GM10248 (cell line): Measurements from ENCODE around the gene SPAG8.

Source experiments
- CTCF ChIA-PET: fragments of 300-600 bp; sonication (Branson Sonifier 250); formaldehyde crosslinking; extraction: SDS; loops from one replicate; lab custom pipeline; 2021; ENCODE audit warnings: antibody characterized with exemption; lab: Yijun Ruan, JAX
- POLR2A ChIA-PET: fragments of 350-650 bp; sonication (Branson Sonifier 250); formaldehyde crosslinking; extraction: SDS; loops from one replicate; lab custom pipeline; 2020; ENCODE audit warnings: antibody characterized with exemption; lab: Yijun Ruan, JAX
- DNase-seq: peaks from one replicate; pipeline ENCODE4 v3.0.0; 2012; ENCODE audit errors: extremely low spot score
- CTCF ChIP-seq: IDR thresholded peaks from 2 replicates; pipeline ENCODE4 v1.5.1; 2012; ENCODE audit warnings: mild to moderate bottlenecking, low read depth; ENCODE audit errors: extremely low read depth, missing control alignments, control extremely low read depth

Gene SPAG8

GRCh38 chr9:35776018-35776417, 36.0 kb downstream of the SPAG8 start:
- ChIA-PET POLR2A (interaction anchor here (0.7 kb wide), 1 partner anchor 1060 kb away, joined by 3 read pairs; no protein-coding TSS in a partner anchor), CTCF (interaction anchor here (0.9 to 7.8 kb wide), 9 partner anchors 8 to 79 kb away, joined by 3 to 45 read pairs (median 4); partner anchors contain the start of genes GBA2, NPR2 and RGP1)
- no peak for DNase-seq
- TF ChIP-seq CTCF, result no peak

DNA sequence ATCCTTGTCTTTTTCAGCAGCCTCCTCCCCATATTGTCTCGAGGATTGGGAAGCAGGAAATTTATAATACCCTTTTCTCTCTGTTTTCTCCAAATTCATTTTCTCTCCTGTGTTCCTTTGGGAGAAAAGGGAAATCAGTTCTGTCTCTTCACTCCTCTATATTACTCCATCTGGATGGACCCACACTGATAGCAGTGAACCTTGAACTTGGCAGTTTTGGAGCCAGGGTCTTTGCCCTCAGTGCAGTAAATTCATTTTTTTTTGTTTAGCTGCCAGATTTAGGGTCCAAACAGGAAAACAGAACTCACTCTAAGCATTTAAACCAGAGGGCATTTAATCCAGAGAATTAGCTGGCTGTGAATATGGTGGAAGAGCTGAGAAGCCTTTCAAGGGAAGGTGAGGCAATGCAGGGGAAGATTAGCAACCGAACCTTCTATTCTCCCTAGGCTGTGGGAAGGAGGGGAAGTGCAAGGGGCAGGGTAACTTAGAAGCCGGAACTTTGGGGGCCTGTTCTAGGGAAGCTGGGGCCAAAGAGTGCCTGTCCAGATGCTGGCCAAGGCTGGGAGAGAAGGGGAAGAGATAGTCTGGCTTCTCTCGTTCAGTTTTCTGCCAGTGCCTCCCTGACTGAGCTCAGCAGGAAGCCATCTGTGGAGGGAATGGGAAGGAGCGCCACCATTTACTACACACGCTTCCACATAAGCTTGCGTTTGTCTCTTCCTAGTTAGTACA, 37.0 kb downstream of the SPAG8 start:
- TF ChIP-seq CTCF, result no peak
- CTCF ChIA-PET, result interaction anchor here (0.9 to 7.8 kb wide), 8 partner anchors 9 to 78 kb away, joined by 3 to 45 read pairs (median 4); partner anchors contain the start of gene NPR2
- POLR2A ChIA-PET, result no interaction called here
- DNase-seq, result no peak

DNA sequence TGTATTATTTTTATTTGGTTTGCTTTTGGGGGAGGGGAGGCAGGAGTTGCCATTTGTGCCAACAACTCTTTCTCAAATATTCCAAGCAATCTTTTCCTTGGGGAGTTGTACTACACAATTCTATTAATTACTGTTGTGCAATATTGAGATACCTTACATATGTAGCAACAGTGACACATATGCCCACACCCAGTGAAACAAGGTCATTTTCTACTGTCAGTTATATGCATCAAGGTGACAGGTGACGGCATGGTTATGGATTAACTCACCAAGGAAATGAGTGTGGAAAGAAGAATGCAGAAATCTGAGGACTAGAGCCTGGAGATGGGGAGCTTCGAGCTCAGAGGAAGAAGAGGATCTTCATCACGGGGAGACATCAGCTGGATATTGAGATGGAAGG, 40.1 kb downstream of the SPAG8 start:
- ChIA-PET POLR2A (interaction anchor here (0.5 kb wide), 1 partner anchor 38 kb away, joined by 3 read pairs; no protein-coding TSS in a partner anchor), CTCF (interaction anchor here (0.9 to 7.8 kb wide), 8 partner anchors 8 to 110 kb away, joined by 3 to 45 read pairs (median 6); partner anchors contain the start of genes CREB3, GBA2, MSMP and NPR2)
- DNase-seq, result no peak
- no peak for TF ChIP-seq CTCF

DNA sequence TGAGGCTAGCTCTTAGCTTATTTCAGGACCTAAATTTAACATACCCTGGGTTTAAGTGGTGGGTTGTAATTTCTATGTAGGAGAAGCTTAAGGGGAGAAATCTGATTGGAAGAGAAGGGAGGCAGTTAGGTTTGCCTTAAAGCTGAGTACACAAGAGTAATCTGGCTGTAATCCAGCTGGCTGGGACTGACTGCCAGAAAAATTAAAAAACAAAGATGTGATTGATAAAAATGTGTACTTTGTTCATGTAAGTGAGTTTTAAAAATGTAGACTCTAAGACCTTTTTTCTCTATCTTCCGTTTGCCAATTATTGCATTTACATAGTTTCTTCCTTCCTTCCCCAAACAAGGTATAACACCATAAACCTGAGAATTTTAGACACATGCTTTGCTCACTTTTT, 40.5 kb downstream of the SPAG8 start:
- no peak for TF ChIP-seq CTCF
- ChIA-PET CTCF (interaction anchor here (0.9 to 7.8 kb wide), 12 partner anchors 9 to 111 kb away, joined by 3 to 45 read pairs (median 4); partner anchors contain the start of genes CREB3, MSMP, NPR2 and TLN1), POLR2A (interaction anchor here (0.5 kb wide), 1 partner anchor 38 kb away, joined by 3 read pairs; no protein-coding TSS in a partner anchor)
- no peak for DNase-seq

DNA sequence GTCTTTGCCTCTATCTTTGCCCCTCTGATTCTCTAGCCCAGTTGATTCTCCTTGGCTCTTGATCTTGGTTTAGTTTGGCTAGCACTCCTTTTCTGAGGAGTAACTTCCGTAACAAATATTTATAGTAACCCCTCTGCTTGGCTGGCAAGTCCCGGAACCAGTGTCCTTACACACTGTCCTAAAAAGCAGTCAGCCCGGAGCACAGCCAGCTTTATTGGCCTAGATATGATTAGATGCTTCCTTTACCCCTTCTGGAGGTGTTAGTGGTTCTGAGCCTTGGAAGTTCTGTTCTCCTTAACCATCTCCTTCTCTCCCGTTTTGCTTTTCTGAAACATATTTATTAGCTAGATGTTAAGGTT, 41.0 kb downstream of the SPAG8 start:
- DNase-seq, result no peak
- CTCF ChIA-PET, result interaction anchor here (0.9 to 7.8 kb wide), 11 partner anchors 8 to 68 kb away, joined by 3 to 45 read pairs (median 5); partner anchors contain the start of genes CREB3, MSMP, NPR2 and TLN1
- no peak for TF ChIP-seq CTCF
- POLR2A ChIA-PET, result no interaction called here

- ChIA-PET CTCF (interaction anchor here (0.9 to 7.8 kb wide), 4 partner anchors 9 to 20 kb away, joined by 3 to 45 read pairs (median 22); partner anchors contain the start of genes MSMP and NPR2), POLR2A (no interaction called here)
- no peak for TF ChIP-seq CTCF
- no peak for DNase-seq
Observed at GRCh38 chr9:35769763-35770162, 42.3 kb downstream of the SPAG8 start.
